ENCODE data around the gene MMRN1.

MMRN1 gene

DNA sequence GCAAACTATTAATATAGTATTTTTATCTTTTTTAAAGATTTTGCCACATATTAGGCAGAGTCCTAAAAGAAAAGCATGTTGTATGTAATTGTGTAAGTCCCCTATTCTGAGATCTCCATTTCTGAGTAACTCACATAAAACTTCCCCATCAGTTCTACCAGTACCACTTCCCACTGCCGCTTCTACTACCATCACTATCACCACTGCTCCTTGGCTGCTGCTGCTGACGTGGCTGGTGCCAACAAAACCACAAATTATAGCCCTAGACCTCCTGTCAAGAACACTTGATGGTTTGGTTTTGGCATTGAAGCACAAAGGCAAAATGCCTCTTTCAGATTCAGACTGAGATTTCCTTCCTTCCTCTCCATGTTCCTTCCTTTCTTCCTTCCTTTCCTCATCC is 106.4 kb downstream of the MMRN1 start:
- DNase-seq, result no peak

DNA sequence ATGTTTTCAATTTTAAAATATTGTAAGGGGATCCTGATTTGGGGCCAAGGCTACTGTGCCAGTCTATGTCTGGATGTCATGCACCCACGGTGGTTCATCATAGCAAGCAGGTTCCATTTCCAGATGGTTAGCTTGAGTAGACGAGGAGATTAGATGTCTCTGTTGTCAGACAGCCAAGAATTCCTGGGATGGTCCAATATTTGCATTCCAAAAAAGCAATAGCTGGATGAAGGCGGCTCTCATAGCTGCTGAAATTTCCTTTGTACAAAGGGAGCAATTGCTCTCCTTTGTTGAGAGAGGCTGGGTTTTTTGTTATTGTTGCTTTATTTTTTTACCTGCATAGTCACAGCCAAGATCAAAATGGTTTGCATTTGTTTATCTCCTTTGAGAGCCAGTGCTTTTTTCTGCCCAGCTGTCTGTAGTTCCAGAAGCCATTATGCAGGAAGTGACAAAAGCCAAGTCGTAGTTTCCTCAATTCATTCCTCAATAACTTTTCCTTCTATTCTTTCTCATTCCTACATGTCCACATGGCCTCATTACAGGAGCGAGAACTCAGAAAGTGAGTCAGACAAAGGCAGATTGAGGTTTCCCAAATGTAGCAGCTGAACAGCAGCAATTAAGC is 107.9 kb downstream of the MMRN1 start:
- DNase-seq, result no peak
